Measurements from ENCODE around the gene COL4A1.
"Not testable (repeated sequence)": the region's sequence is repeated elsewhere in the genome, so short reads cannot be mapped to it uniquely, and the experiment has no call there.

The COL4A1 gene

DNA sequence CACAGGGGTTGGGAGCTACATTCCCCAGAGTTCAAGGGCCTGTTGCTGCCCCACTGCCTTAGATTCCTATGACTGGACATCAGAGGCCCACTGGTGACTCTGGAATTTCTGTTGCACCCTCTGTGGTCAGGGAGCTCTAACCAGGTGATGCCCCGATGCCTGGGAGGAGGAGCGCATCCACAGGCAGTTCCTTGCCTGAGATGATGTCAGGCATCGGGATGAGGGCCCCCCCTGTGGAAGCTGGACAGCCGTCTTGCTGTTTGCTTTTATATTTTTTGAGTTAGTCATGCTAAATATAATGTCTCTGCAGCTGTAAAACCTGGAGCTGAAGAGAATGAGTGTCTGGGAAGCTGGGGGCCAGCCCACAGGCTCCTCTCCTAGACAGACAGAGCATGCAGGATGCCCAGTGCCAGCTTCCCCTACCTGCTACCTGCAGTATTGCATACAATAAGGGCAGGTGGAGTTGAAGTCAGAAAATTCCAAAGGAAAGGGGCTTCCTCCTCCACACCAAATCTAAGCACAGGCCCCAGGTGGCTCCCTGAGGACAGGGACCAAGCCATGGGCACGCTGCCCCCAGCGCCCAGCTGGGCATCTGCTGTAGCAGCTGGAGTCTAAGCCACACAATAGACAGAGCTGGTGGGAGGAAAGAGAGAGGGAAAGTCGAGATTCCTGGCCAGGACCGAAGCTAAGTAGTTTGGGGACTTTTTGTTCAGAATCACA lies 16.4 kb upstream of the COL4A1 start:
- no peak for FAIRE-seq

DNA sequence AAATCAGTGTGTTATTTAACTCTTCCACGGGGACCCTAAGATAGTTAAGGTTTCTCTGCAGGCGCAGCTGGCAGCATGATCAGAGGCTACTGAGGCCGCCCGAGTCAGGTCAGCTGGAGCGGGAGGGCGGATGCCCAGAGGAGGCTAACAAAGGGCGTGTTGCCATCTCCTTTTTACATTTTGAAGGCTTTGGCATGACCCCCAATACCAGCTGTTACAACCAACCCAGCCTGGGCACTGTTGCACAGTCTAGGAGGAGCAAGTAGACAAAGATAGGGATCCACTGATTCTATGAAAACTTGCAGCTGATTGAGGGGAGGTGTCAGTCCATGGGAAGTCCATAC lies 15.8 kb upstream of the COL4A1 start:
- no peak for FAIRE-seq

DNA sequence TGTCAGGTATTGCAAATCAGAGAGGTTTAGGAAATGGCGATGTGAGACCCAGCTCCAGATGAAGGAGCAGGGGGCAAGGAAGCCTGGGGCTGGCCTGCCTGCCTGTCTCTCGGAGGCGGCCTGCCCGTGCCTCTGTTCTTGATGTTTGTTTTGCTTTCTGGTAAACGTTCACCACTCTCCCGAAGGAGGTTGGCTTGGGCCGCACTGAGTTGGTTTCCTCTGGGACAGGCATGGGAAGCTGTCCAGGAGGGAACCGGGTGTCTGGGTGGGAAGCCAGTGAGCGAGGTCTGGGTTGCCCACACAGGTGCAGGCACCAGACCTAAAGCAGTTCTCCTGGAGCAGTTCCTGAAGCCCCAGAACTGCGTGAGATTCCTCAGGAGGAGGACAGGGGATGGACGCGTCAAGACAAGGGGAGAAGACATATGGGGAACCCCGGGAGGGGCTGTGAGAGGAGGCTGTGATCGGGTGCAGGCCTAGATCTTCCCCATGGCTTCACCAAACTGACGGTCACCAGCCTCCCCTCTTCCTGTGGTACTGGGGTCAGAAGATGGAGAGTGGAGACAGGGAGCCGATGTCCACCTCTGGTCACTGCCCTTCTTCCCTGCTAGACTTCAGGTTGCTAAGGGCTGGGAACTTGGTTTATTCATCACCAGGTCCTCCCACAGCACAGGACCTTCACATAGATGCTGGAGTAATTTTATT lies 15.3 kb upstream of the COL4A1 start:
- no peak for FAIRE-seq

DNA sequence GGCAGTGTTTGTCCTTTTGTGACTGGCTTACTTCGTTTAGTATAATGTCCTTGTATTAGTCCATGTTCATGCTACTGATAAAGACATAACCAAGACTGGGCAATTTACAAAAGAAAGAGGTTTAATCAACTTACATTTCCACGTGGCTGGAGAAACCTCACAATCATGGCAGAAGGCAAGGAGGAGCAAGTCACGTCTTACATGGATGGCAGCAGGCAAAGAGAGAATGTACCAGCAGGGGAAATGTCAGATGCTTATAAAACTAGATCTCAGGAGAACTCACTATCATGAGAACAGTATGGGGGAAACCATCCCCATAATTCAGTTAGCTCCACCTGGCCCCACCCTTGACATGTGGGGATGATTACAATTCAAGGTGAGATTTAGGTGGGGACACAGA lies 14.6 kb upstream of the COL4A1 start:
- not testable (repeated sequence) for FAIRE-seq

DNA sequence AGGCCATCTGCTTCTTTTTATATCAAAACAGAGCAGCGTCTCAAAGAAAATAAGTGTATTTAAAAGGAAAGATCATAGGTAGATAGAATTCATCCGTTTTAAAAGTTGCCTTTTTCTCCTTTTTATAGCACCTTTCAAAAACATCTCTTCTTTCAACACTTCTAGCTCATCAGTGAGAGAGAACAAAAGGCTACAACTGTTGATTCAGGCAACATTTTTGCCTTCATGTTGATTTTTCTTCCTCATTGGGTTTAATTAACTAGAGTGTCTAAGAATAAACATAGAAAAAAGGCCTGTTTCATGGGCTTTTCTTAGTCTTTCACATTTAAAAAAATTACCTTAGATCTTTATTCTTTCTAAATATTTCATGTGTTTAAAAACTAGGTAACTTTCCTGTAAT lies 13.7 kb upstream of the COL4A1 start:
- FAIRE-seq, result no peak

DNA sequence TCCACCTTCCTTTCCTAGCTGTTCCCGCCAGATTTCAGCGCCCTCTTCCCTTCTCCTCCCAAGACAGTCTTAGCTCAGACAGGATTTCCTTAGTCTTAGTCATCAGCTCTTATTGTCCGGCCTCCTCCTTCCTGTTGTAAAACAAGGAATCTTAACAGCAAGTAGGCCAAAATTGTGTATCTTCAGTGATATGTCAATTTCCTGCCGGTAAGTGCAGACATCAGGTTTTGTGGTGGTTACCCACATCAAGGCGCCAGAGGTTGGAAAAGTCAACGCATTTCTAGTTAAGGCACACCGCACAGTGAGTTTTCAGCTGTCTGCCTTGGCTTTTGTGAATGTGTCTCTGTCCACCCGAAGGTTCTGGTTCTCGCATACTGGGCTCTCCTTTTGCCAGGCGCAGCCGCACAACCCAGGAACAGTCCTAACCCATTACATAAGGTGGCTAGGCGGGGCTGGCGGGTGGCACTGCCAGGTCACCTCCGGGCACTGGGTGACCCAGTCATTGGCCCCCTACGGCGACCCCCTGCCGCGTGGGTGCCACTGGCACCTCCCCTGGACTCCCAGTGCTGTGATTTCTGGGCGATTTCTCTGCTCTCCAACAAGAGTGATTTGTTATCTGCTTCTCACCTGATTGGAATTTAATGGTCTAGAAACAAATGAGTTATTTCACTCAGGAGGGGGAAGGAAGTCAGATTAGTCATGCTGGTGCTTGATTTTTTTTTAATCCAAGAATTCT lies 13.0 kb upstream of the COL4A1 start:
- FAIRE-seq, result no peak

DNA sequence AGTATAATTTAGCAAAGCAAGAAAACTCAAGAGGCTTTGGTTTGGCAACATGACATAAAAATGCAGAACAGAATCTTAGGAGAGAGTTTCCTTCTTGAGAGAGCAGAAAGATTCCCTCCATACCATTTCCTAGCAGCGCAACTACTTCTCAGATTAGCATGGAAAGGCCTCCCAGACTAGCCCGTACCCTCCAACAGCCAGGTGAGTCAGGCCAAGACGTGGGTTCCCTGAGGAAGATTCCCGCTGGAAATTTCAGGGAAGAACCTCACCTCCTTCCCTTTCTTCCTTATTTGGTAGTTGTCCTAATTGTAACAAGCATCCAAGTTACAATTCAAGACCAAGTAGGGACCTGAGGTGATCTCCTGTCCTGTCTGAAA lies 12.4 kb upstream of the COL4A1 start:
- FAIRE-seq, result no peak

DNA sequence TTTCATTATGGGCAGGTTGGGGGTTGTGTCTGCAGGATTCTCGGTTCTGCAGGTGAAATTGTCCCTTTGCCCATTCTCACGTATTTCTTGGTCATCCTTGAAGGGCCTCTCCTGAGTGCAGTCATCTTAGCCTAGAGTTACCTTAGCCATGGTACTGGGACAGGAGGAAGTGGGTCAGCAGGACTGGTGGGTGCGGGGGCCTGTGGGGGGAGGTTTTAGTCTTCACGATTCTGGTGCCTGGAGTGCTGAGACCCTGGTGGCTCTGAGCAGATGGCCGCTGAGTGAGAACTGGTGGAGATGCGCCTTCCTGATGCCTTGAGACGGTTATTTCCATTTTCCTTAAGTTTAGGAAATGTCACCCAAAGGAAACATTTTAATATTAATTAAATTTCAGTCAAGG lies 12.0 kb upstream of the COL4A1 start:
- FAIRE-seq, result no peak

DNA sequence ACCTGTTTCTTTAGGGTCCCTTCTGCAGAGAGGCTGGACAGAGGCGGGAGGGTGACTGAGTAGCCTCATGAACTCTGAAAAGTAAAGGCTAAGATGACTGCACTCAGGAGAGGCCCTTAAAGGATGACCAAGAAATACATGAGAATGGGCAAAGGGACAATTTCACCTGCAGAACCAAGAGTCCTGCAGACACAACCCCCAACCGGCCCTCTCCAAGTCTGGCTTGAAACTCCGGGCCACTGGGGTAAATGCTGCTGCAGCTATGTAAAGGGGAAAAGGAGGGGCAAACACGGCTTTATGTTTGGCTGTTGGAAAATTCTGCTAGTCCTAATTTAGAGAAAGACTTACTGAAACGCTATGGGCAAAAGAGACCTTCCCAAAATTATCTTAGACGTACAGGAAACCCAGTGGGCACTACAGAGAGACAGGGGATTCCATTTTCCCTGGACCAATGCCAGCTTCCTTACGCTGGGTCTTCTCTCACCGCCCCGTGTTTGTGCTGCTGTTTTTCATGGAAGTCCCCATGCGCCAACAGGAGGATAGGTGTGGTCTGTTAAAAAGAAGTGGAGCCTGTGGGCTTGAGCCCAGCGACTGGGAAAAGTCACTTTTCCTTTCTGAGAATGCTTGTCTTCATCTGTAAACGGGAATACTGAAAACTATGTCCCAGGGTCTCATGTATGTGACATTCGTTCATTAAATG lies 10.7 kb upstream of the COL4A1 start:
- FAIRE-seq, result no peak

DNA sequence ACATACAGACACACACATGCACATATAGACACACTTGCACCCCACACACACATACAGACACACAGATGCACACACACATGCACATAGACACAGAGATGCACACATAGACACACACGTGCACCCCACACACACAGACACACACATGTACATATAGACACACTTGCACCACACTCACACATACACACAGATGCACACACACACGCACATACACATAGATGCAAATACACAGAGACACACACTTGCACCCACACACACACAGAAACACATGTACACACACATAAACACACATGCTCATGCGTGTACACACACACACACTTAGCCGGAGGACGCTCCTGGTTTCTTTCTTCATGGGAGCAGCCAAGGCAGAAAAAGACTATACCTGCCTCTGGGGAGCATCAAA lies 10.1 kb upstream of the COL4A1 start:
- no peak for FAIRE-seq

DNA sequence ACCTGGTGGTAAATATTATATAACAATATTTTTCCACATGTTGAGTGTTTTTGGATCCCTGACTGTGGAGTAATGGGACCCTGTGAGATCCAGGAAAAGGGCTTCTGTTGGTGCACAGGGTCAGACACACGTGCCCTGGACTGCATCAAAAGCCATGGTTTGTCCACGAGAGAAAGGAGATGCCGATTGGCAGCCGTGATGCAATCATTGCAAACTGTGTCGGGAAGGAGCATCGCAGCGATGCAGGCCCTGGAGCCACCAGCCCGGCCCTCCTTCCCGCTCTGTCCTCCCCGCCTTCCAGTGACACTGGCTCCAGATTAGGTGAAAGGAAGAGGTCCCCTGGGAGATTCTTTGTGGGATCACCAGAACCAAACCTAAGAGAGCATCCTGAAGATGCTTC lies 9.2 kb upstream of the COL4A1 start:
- no peak for FAIRE-seq

DNA sequence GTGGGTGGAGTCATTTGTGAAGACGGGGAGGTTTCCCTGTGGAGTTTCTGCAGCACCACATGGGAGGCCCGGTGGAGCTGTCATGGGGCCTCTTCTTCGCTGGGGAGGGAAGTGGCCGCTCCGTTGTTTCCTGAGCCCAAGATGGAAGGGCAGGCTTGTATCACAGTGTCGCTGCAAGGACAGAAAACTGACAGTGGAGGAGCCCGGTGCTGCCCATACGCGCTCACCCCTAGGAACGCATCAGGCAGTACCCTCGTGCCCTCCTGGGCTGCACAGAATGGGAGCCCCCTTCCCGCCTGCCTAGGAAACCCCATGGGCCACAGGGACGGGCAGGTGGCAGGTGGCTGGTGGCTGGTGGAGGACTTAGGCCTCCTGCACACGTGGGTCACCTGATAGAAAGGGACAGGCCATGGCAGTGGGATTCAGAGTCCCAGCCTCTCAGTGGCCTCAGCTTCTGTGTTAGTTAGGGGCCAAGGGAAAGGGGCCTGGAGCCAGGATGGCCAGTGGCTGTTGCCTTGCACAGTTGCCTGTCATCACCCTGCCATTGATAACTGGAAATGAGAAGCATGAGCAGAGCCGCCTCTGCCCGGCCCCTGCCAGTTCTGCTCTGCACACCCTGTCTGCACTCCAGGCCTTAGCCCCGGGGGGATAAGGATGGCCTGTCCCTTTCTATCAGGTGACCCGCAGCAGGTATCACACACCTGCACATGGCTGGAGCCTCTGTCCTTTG lies 7.7 kb upstream of the COL4A1 start:
- no peak for FAIRE-seq

DNA sequence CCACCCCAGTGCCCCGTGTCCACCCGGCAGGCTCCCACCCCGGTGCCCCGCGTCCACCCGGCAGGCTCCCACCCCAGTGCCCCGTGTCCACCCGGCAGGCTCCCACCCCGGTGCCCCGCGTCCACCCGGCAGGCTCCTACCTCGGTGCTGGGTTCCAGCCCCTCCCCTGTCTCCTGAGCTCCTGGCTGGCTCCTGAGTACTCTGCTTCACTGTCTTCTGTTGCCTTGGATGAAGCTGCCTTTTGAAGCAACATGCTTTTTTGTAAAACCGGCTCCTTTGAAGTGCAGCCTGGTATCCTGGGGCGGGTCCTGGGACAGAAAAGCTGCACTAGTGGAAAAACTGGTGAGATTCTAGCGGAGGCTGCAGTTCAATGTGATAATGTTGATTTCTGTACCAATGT lies 6.8 kb upstream of the COL4A1 start:
- FAIRE-seq, result not testable (repeated sequence)

DNA sequence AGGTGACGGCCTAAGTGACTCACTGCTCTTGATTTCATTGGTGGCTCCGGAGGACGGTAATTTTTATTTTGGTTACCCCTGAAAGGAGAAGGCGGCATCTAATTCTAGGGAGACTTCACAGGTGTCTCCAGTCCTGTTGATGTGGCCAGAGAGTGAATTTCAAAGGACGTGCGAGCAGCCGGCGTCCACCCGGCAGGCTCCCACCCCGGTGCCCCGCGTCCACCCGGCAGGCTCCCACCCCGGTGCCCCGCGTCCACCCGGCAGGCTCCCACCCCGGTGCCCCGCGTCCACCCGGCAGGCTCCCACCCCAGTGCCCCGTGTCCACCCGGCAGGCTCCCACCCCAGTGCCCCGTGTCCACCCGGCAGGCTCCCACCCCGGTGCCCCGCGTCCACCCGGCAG lies 6.3 kb upstream of the COL4A1 start:
- not testable (repeated sequence) for FAIRE-seq

DNA sequence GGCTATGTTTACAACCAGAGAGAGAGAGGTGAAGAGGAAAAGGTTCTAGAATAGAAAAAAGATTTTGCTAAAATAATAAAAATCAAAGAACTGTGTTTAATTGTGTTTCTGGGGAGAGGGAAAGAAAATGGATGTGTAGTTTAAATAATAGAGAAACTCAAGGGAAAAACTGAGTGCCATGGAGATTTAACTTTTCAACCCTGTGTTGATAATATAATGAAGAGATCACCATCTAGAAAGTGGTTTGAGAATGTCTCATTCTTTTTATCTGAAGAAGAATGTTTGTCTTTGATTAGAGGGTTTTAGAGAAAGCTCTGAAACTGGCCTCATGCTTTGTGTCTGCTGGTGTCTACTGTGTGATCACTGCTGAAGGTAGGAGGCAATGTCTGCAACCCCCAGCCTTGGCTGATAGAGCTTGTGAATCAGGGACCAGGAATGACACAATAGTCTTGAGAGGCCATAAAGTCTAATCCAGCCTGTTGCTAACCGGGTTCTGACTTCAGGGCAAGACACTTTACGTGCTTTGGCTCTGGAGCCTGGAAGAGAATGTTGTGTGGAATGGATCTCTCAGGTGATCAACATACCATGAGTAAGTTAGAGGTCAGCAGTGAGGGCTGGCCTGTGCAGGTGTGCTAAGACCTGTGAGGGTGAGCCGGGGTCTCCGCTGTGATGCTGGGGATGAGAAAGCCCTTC lies 5.5 kb upstream of the COL4A1 start:
- FAIRE-seq, result no peak

DNA sequence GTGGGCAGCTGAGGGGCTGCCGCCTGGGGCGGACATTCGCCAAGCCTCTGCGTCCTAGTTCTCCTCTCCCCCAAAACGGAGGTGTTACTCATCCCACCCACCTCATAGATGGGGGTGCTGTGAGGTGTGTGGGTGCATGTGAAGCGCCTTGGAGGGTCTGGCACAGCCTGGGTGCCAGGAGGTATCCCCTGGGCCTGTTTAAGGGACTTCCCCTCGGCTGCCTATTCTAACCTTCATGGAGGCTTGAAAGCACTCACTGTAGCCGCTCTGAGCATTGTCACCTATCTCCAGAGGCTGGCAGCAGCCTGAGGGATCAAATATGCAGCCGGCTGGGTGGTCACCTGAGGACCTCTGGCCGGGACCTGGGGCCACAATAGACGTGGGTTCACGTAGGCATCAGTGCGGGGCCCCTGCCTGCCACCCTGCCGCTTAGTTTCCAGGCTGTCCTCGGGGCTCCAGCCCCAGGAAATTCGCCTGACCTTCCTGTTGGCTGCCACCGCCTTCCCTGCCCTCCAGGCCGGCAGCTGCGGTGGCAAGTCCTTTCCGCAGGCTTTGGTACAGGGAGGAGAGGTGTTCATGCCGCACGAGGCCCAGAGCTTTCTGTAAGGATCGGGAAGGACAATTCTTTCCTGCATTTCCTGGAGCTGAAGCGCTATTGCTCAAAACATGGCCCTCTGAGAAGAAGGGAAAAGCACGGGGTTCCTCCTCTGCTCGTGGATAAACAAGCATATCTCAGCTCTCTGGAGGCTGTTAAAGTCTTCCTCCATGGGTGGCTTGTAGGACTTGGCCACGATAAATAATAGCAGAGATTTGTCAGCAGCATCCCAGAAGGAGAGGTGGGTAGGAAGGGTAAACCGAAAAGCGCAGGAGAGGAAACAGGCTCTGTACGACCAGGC lies 4.7 kb upstream of the COL4A1 start:
- FAIRE-seq, result no peak

DNA sequence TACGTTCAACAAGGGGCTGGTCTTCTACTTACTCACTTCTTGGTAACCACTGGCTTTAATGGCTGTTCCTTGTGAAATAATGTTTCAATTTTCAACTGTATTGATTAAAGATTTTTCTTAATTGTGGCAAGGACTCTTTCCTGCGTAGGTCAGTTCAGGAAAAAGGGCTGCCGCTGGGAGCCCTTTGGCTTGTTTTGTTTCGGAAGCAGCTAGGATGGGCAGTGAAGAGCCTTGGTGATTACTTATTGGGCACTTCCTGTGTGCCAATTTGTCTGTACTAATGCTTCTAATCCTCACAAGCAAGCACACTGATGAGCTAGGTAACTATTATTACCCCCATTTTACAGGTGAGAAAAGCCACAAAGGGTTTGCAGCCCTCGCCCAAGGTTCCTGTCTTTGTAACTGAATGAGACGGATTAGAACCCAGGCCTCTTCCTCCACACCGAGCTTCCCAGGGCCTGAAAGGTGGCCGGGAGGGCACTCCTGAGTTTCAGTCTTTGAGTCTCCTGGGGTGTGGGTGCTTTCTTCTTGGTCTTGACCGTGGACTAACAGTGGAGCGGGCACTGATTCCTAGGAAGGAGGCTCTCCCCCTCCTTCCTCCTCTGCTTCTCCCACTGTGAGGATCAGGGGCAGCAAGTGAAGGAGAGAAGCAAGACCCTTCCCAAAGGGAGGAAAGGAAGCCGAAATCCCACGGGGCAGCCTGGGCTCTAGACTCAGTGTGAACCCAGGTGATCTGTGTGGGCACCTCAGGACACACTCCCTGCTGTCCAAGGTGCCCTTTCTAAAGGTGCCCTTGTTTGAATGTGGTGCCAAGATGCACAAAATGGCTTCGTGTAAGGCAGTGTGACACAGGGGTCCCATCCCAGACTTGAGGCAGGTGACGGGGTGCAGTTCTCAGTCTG lies 3.8 kb upstream of the COL4A1 start:
- no peak for FAIRE-seq

DNA sequence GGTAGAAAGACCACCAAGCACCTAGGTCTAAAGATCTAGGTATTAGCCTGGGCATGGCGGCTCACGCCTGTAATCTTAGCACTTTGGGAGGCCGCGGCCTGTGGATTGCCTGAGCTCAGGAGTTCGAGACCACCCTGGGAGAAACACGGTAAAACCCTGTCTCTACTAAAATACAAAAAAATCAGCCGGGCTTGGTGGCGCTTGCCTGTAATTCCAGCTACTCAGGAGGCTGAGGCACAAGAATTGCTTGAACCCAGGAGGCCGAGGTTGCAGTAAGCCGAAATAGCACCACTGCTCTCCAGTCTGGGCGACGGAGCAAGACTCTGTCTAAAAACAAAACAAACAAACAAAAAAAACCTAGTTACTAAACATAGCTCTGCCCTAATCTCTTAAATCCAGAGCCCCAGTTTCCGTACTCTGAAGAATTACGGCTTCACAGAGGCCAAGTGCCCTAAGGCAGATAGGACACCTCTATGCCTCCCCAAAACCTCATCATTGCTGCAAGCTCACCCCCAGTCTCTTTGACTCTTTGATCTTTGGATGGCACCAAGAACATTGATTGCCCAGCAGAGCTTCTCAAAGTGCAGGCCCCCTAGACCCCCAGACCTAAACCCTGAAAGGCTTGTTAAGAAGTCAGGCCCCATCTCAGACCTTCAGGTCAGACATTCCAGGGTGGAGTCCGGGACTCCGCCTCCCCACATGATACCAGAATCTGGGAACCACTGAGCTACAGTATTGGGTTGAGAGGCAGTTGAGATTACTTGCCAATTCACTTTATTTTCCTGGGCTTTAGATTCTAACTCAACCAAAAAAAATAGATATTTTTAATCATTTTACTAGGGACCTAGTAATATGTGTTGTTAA lies 2.9 kb upstream of the COL4A1 start:
- FAIRE-seq, result no peak
